ENCODE results near the gene PIGN.

The PIGN gene

DNA sequence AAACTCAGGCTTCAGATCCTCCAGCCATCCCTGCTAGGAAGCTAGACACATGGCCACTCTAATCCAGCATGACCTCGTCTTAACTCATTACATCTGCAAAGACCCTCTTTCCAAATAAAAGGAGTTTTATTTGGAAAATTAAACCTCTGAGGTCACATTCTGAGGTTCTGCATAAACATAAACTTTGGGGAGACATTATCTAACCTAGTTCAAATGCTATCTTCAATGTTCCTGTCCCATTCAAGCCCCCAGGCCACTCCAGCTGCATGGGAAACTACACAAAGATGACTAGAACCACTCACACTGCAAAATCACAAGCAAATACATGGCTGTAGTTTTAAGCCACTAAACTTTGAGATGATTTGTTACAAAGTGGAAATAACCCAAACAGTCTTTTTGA is 195.0 kb downstream of the PIGN start:
- POLR2A ChIA-PET (ENCODE audit: low non-redundant PET): no interaction called here
- no peak overlapping the region; the same call in 1 of the 2 replicates for H3K27ac ChIP-seq
- TF ChIP-seq, protein P1, sequence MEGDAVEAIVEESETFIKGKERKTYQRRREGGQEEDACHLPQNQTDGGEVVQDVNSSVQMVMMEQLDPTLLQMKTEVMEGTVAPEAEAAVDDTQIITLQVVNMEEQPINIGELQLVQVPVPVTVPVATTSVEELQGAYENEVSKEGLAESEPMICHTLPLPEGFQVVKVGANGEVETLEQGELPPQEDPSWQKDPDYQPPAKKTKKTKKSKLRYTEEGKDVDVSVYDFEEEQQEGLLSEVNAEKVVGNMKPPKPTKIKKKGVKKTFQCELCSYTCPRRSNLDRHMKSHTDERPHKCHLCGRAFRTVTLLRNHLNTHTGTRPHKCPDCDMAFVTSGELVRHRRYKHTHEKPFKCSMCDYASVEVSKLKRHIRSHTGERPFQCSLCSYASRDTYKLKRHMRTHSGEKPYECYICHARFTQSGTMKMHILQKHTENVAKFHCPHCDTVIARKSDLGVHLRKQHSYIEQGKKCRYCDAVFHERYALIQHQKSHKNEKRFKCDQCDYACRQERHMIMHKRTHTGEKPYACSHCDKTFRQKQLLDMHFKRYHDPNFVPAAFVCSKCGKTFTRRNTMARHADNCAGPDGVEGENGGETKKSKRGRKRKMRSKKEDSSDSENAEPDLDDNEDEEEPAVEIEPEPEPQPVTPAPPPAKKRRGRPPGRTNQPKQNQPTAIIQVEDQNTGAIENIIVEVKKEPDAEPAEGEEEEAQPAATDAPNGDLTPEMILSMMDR (conservative IDR thresholded peaks at IDR 0.05; ENCODE audit: low read depth): no peak

DNA sequence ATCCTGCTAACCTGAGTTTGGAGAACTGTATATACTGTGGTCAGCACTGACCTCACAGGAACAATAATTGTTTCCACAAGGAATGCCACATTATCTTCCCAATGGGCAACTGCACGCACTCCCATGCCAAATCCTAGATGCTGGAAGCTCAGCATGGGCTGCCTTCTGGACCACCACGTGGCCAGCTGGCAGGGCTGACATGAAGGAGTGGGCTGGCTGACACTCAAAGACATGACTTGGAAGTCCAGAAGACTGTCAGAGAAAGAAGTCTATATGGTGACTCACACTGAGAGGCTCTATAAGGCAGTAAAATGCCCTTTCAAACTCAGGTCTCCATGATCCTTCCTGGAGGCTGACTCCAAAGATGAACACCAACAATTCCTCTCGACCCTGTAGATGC is 195.7 kb downstream of the PIGN start:
- POLR2A ChIA-PET (ENCODE audit: low non-redundant PET): no interaction called here
- DNase-seq (ENCODE audit: low spot score): no peak
- CTCF ChIA-PET: interaction anchor here (0.5 kb wide), 1 partner anchor 410 kb away, joined by 5 read pairs; no protein-coding TSS in a partner anchor
- H3K27ac ChIP-seq: no peak overlapping the region; the same call in 1 of the 2 replicates
- TF ChIP-seq, protein P1 (conservative IDR thresholded peaks at IDR 0.05; ENCODE audit: low read depth): no peak

More for the DNA sequence above, 195.0 kb downstream of the PIGN start:
- CTCF ChIA-PET: no interaction called here
- DNase-seq (ENCODE audit: low spot score): no peak
